GM23248 (cell line): ENCODE measurements around the gene AMBRA1. TPM values are rescaled to one million over a fixed set of nuclear protein-coding genes. Genes with fewer than 3 reads are reported as not detected.

Experiments
- DNase-seq: peaks from one replicate; pipeline ENCODE4 v3.0.0-alpha.2; 2015
- H2AFZ ChIP-seq: fragments of 200-600 bp; sonication (generic); 2 replicates; pipeline ENCODE4 v1.6.1; 2016; ENCODE audit warnings: antibody characterized with exemption
- H3F3A ChIP-seq: fragments of 200-600 bp; sonication (generic); 2 replicates; pipeline ENCODE4 v1.6.1; 2016; ENCODE audit warnings: mild to moderate bottlenecking, antibody characterized with exemption, mixed run types; ENCODE audit not compliant: insufficient read depth
- H3K27ac ChIP-seq: fragments of 200-600 bp; sonication (generic); 2 replicates; pipeline ENCODE4 v1.5.1; 2016; ENCODE audit warnings: mild to moderate bottlenecking
- H3K27me3 ChIP-seq: fragments of 200-600 bp; sonication (generic); replicated peaks from 2 replicates; pipeline ENCODE4 v1.6.1; 2016; ENCODE audit warnings: mild to moderate bottlenecking; ENCODE audit not compliant: insufficient read depth
- H3K36me3 ChIP-seq: fragments of 200-600 bp; sonication (generic); 2 replicates; pipeline ENCODE4 v1.6.1; 2016; ENCODE audit warnings: low read depth, mild to moderate bottlenecking
- H3K4me1 ChIP-seq: fragments of 200-600 bp; sonication (generic); 2 replicates; pipeline ENCODE4 v1.6.1; 2016; ENCODE audit warnings: mild to moderate bottlenecking; ENCODE audit not compliant: insufficient read depth
- H3K4me2 ChIP-seq: fragments of 200-600 bp; sonication (generic); one replicate; pipeline ENCODE4 v1.6.1; 2016; ENCODE audit warnings: mild to moderate bottlenecking; ENCODE audit not compliant: unreplicated experiment
- H3K4me3 ChIP-seq: fragments of 200-600 bp; sonication (generic); 2 replicates; pipeline ENCODE4 v1.5.1; 2016; ENCODE audit warnings: mild to moderate bottlenecking
- H3K79me2 ChIP-seq: fragments of 200-600 bp; sonication (generic); 2 replicates; pipeline ENCODE4 v1.6.1; 2016; ENCODE audit warnings: mild to moderate bottlenecking; ENCODE audit not compliant: insufficient read depth
- H3K9ac ChIP-seq: fragments of 200-600 bp; sonication (generic); 2 replicates; pipeline ENCODE4 v1.6.1; 2016; ENCODE audit warnings: mild to moderate bottlenecking
- H3K9me2 ChIP-seq: fragments of 200-600 bp; sonication (generic); 2 replicates; pipeline ENCODE4 v1.6.1; 2016; ENCODE audit warnings: mixed run types, mild to moderate bottlenecking, moderate library complexity; ENCODE audit not compliant: insufficient read depth
- H3K9me3 ChIP-seq: fragments of 200-600 bp; sonication (generic); one replicate; pipeline ENCODE4 v1.6.1; 2017; ENCODE audit warnings: low read depth
- H4K20me1 ChIP-seq: fragments of 200-600 bp; sonication (generic); 2 replicates; pipeline ENCODE4 v1.6.0; 2016; ENCODE audit not compliant: insufficient read depth
- EZH2 ChIP-seq: fragments of 200-600 bp; sonication (generic); IDR thresholded peaks from 2 replicates; pipeline ENCODE4 v1.6.1; 2018; ENCODE audit warnings: antibody characterized with exemption, mild to moderate bottlenecking; ENCODE audit not compliant: insufficient read depth, poor library complexity, severe bottlenecking
- EZH2phosphoT487 ChIP-seq: fragments of 200-600 bp; sonication (generic); IDR thresholded peaks from 2 replicates; pipeline ENCODE4 v1.6.1; 2018; ENCODE audit warnings: antibody characterized with exemption, moderate library complexity, mild to moderate bottlenecking, low read depth; ENCODE audit not compliant: insufficient read depth
- WGBS, 2 experiments: methylation state at CpG; one replicate each; pipeline ENCODE4 v1.1.6; 2015 to 2017; ENCODE audit warnings: low lambda C conversion rate in 2 of 2, low coverage in 1 of 2; ENCODE audit errors: missing lambda C conversion rate in 2 of 2; 5-methylcytosine and 5-hydroxymethylcytosine counted together
- in situ Hi-C: fragments of 300-500 bp; cut with MboI; formaldehyde crosslinking; loops from 2 replicates; pipeline ENCODE4 v1.15.0; 2020
- polyA plus RNA-seq: library from polyadenylated mRNA; unstranded; fragments of >200 nt; fragmentation: Nextera tagmentation; extraction: Ambion mirVana; gene quantifications from 2 replicates; pipeline ENCODE4 v1.2.1, GENCODE V29; 2016
- total RNA-seq: library from RNA; depleted of rRNA; stranded (reverse); fragments of >200 nt; shearing (Covaris generic); gene quantifications from 2 replicates; pipeline ENCODE4 v1.2.3, GENCODE V29; 2014

Gene AMBRA1
- total and polyA plus RNA-seq, 2 experiments from 2014 or later: 5.0 to 46.0 TPM

GRCh38 chr11:46429717-46430116, 164.1 kb downstream of the AMBRA1 start:
- no peak overlapping the region for H2AFZ ChIP-seq
- H3K4me2 ChIP-seq: no peak overlapping the region
- WGBS, 2 experiments: 19 to 20% methylated on average over 3 of the region's 3 CpGs
- no peaks in the 10 kb centered on the region for H3K27me3 ChIP-seq
- in situ Hi-C loops: no loop called here
- no peaks in the 10 kb centered on the region for H4K20me1 ChIP-seq
- H3K36me3 ChIP-seq: peaks cover 10% of the 10 kb centered on the region; the same call in 1 of the 2 replicates
- no peak overlapping the region for H3K9ac ChIP-seq
- H3K4me1 ChIP-seq: no peaks in the 10 kb centered on the region
- H3K27ac ChIP-seq: no peak overlapping the region; the same call in 1 of the 2 replicates
- H3K4me3 ChIP-seq: no peak overlapping the region
- DNase-seq: peak; percentile 24
- H3K79me2 ChIP-seq: no peaks in the 10 kb centered on the region
- 0 out of 2 replicates have a peak, but pooled peaks cover 3% of the 10 kb centered on the region for H3F3A ChIP-seq
- no peaks in the 10 kb centered on the region for H3K9me2 ChIP-seq
- no peak for TF ChIP-seq EZH2
- no peak for TF ChIP-seq EZH2phosphoT487
- no peaks in the 10 kb centered on the region for H3K9me3 ChIP-seq

DNA sequence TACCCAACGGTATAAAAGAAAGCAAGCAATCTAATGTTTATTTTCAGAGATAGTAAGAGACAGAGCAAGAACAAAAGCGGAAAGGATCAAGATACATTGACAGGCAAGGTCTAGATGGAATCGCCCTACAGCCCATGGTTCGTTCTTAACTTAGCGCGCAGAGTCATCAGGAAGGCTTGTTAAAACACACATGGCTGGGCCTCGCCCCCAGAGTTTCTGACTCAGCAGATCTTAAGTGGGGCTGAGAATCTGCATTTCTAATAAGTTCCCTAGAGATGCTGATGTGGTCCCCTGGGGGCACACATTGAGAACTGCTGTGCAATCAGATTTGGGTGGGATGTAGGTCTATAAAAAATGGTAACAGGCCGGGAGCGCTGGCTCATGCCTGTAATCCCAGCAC, 166.5 kb downstream of the AMBRA1 start:
- H3K27me3 ChIP-seq: no peaks in the 10 kb centered on the region
- 0 out of 2 replicates have a peak, but pooled peaks cover 5% of the 10 kb centered on the region for H3K36me3 ChIP-seq
- no peaks in the 10 kb centered on the region for H3K79me2 ChIP-seq
- DNase-seq: no peak
- no peak overlapping the region for H3K4me3 ChIP-seq
- H3K4me1 ChIP-seq: no peaks in the 10 kb centered on the region
- TF ChIP-seq EZH2 (no peak), EZH2phosphoT487 (no peak)
- 97 to 100% methylated on average over 9 of the region's 9 CpGs for WGBS, 2 experiments
- H3K9ac ChIP-seq: no peak overlapping the region
- no peaks in the 10 kb centered on the region for H4K20me1 ChIP-seq
- 0 out of 2 replicates have a peak, but pooled peaks cover 3% of the 10 kb centered on the region for H3F3A ChIP-seq
- no peak overlapping the region for H3K27ac ChIP-seq
- H3K9me2 ChIP-seq: no peaks in the 10 kb centered on the region
- in situ Hi-C loops: no loop called here
- H3K9me3 ChIP-seq: no peaks in the 10 kb centered on the region
- H3K4me2 ChIP-seq: no peak overlapping the region
- no peak overlapping the region for H2AFZ ChIP-seq

DNA sequence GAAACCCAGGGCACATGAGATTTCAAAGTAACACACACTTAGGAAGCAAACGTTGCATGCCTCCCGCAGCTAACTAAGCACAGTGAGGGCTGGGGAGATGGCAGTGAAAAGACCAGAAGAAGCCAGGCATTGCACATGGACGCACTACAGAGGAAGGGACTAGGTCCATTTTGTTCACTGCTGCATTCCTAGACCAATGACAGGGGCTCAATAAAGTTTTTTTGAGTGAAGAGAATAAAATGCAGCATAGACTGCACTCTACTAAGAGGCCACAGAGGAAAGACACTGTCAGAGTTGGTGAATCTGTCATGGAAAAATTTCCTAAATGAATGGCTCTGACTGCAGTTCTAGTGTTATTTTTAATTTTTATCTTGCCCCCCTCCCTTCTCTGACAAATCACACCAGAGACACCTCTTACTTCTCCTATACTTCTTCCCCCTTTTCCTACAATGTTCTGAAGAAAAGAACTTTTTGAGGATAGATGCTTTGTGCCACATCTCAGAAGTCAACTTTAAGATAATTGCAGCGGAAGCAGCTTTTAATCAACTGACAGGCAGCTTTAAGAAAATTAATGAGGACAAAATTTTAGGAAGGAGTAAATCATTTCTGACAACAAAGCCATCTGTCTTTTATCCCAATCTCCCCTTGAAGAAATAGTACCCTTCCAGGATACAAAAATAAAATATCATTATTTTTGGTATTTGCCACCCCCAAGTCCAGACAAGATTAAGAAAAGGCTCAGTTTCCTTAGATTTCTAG, 167.4 kb downstream of the AMBRA1 start:
- Histone ChIP-seq H3K4me3 (no peak overlapping the region), H3K27ac (no peak overlapping the region), H3F3A (0 out of 2 replicates have a peak, but pooled peaks cover 3% of the 10 kb centered on the region), H3K27me3 (no peaks in the 10 kb centered on the region), H3K4me2 (no peak overlapping the region), H3K4me1 (no peaks in the 10 kb centered on the region), H3K36me3 (peaks cover 5% of the 10 kb centered on the region; the same call in 1 of the 2 replicates), H3K9me3 (no peaks in the 10 kb centered on the region), H3K79me2 (no peaks in the 10 kb centered on the region), H2AFZ (no peak overlapping the region), H3K9ac (no peak overlapping the region), H4K20me1 (no peaks in the 10 kb centered on the region), H3K9me2 (no peaks in the 10 kb centered on the region)
- no peak for TF ChIP-seq EZH2
- no peak for TF ChIP-seq EZH2phosphoT487
- WGBS, 2 experiments: 88 to 90% methylated on average over 4 of the region's 4 CpGs
- in situ Hi-C loops: no loop called here
- no peak for DNase-seq

DNA sequence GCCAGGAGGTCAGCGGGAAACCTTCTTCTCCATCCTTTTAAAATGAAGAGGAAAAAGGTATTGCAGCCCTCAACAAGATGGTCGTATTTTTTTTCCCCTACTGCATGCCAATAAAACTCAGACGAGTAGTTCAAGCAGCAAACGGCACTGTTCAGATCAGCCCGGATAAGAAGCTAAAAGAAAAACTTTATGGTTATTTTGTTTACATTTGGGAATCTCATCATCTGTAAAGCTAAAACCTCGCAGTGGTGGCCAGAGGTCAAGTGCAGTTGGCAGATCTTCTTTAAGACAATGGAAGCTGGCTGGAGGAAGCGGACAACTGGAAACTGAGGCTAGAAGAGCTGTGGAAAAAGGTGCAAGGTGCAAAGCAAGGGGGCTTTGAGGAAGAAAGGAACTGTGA, 171.2 kb downstream of the AMBRA1 start:
- Histone ChIP-seq H3K27ac (no peak overlapping the region), H3K27me3 (no peaks in the 10 kb centered on the region), H3F3A (no peaks in the 10 kb centered on the region), H3K4me3 (no peak overlapping the region), H3K4me1 (no peaks in the 10 kb centered on the region), H3K79me2 (no peaks in the 10 kb centered on the region), H4K20me1 (no peaks in the 10 kb centered on the region), H3K9ac (no peak overlapping the region), H2AFZ (no peak overlapping the region), H3K9me2 (no peaks in the 10 kb centered on the region), H3K9me3 (no peaks in the 10 kb centered on the region), H3K4me2 (no peak overlapping the region), H3K36me3 (peaks cover 2% of the 10 kb centered on the region; the same call in 1 of the 2 replicates)
- 96 to 97% methylated on average over 7 of the region's 7 CpGs for WGBS, 2 experiments
- in situ Hi-C loops: no loop called here
- no peak for TF ChIP-seq EZH2
- no peak for DNase-seq
